WERI-Rb-1 (cell line): ENCODE data around the gene PAGE3.

ENCODE experiments used
- DNase-seq: peaks from one replicate; pipeline ENCODE4 v3.0.0-alpha.2; 2020
- H3K27ac ChIP-seq: fragments of 250-450 bp; sonication (Bioruptor Pico); 2 replicates; pipeline ENCODE4 v1.5.1; 2020; ENCODE audit warnings: mild to moderate bottlenecking, moderate library complexity
- H3K27me3 ChIP-seq: fragments of 250-450 bp; sonication (Bioruptor Pico); 2 replicates; pipeline ENCODE4 v1.5.1; 2021; ENCODE audit warnings: mild to moderate bottlenecking, low read depth, moderate library complexity; ENCODE audit not compliant: insufficient read depth, severe bottlenecking
- H3K36me3 ChIP-seq: fragments of 250-450 bp; sonication (Bioruptor Pico); 2 replicates; pipeline ENCODE4 v1.5.1; 2020; ENCODE audit warnings: mild to moderate bottlenecking, moderate library complexity
- H3K4me3 ChIP-seq: 2 replicates; pipeline ENCODE4 v1.5.1; 2011; ENCODE audit warnings: low read depth, mild to moderate bottlenecking, control low read depth, low read length
- H3K9me3 ChIP-seq: fragments of 250-450 bp; sonication (Bioruptor Pico); 2 replicates; pipeline ENCODE4 v1.5.1; 2021; ENCODE audit warnings: mild to moderate bottlenecking, moderate library complexity; ENCODE audit not compliant: severe bottlenecking
- CTCF ChIP-seq: IDR thresholded peaks from 2 replicates; pipeline ENCODE4 v1.5.1; 2011; ENCODE audit warnings: low read depth, mild to moderate bottlenecking, control low read depth, inconsistent platforms, low read length

PAGE3 gene

GRCh38 chrX:55264816-55265215 is at the start of gene PAGE3:
Gene PAGE3, minus strand, starts transcription at chrX:55264916. Its CDS starts 1,013 bp downstream, at chrX:55263903.
- no peak for TF ChIP-seq CTCF
- H3K4me3 ChIP-seq, result no peak within 1 kb of the TSS
- H3K27ac ChIP-seq, result no peak within 1 kb of the TSS
- H3K36me3 ChIP-seq, result no peaks in the 10 kb centered on the region
- DNase-seq, result no peak
- H3K27me3 ChIP-seq, result peaks cover 37% of the 10 kb centered on the region
- H3K9me3 ChIP-seq, result no peaks in the 10 kb centered on the region

GRCh38 chrX:55312655-55313054 is 47.9 kb upstream of the PAGE3 start:
- Histone ChIP-seq H3K9me3 (no peaks in the 10 kb centered on the region), H3K27me3 (peaks cover 28% of the 10 kb centered on the region), H3K27ac (no peak overlapping the region), H3K36me3 (no peaks in the 10 kb centered on the region), H3K4me3 (no peak overlapping the region)
- DNase-seq, result no peak
- no peak for TF ChIP-seq CTCF

GRCh38 chrX:55290963-55291362 is 26.2 kb upstream of the PAGE3 start:
- no peak for TF ChIP-seq CTCF

GRCh38 chrX:55279832-55280231 is 15.1 kb upstream of the PAGE3 start:
- Histone ChIP-seq H3K27ac (no peak overlapping the region), H3K27me3 (peaks cover 39% of the 10 kb centered on the region), H3K36me3 (no peaks in the 10 kb centered on the region), H3K9me3 (no peaks in the 10 kb centered on the region), H3K4me3 (no peak overlapping the region)
- no peak for TF ChIP-seq CTCF
- no peak for DNase-seq

More at GRCh38 chrX:55290963-55291362, 26.2 kb upstream of the PAGE3 start:
- Histone ChIP-seq H3K36me3 (no peaks in the 10 kb centered on the region), H3K9me3 (no peaks in the 10 kb centered on the region), H3K27ac (no peak overlapping the region), H3K4me3 (no peak overlapping the region), H3K27me3 (peaks cover 21% of the 10 kb centered on the region)
- no peak for DNase-seq

- Histone ChIP-seq H3K9me3 (no peaks in the 10 kb centered on the region), H3K27ac (no peak overlapping the region), H3K36me3 (no peaks in the 10 kb centered on the region), H3K4me3 (no peak overlapping the region), H3K27me3 (peaks cover 20% of the 10 kb centered on the region)
- no peak for TF ChIP-seq CTCF
- no peak for DNase-seq
Observed at GRCh38 chrX:55260806-55261205, 3.9 kb downstream of the PAGE3 start.

- no peak for DNase-seq
- H3K27me3 ChIP-seq, result peaks cover 7% of the 10 kb centered on the region
- no peaks in the 10 kb centered on the region for H3K36me3 ChIP-seq
- H3K4me3 ChIP-seq, result no peak overlapping the region
- TF ChIP-seq CTCF, result no peak
- H3K9me3 ChIP-seq, result no peaks in the 10 kb centered on the region
- H3K27ac ChIP-seq, result no peak overlapping the region
Observed at GRCh38 chrX:55253528-55253927, 11.2 kb downstream of the PAGE3 start.
